ENCODE data around the gene WASHC2C.
"Not testable (repeated sequence)": the region's sequence is repeated elsewhere in the genome, so short reads cannot be mapped to it uniquely, and the experiment has no call there.

Gene WASHC2C

GRCh38 chr10:45763037-45763436 is 36.0 kb downstream of the WASHC2C start:
- not testable (repeated sequence) for DNase-seq (ENCODE audit: low read depth)

- not testable (repeated sequence) for DNase-seq (ENCODE audit: low read depth)
Observed at GRCh38 chr10:45768334-45768733, 41.3 kb downstream of the WASHC2C start.

- not testable (repeated sequence) for DNase-seq (ENCODE audit: low read depth)
Observed at GRCh38 chr10:45771757-45772461, 44.8 kb downstream of the WASHC2C start.

GRCh38 chr10:45786217-45786616 is 59.2 kb downstream of the WASHC2C start:
- not testable (repeated sequence) for DNase-seq (ENCODE audit: low read depth)

GRCh38 chr10:45787212-45787741 is 60.2 kb downstream of the WASHC2C start:
- not testable (repeated sequence) for DNase-seq (ENCODE audit: low read depth)

GRCh38 chr10:45789991-45790390 is 62.9 kb downstream of the WASHC2C start:
- DNase-seq (ENCODE audit: low read depth) = not testable (repeated sequence)

- DNase-seq (ENCODE audit: low read depth) = not testable (repeated sequence)
Observed at GRCh38 chr10:45790694-45791426, 63.8 kb downstream of the WASHC2C start.

GRCh38 chr10:45794761-45795160 is 67.7 kb downstream of the WASHC2C start:
- not testable (repeated sequence) for DNase-seq (ENCODE audit: low read depth)

GRCh38 chr10:45803060-45804010 is 76.3 kb downstream of the WASHC2C start:
- not testable (repeated sequence) for DNase-seq (ENCODE audit: low read depth)

GRCh38 chr10:45804996-45805395 is 77.9 kb downstream of the WASHC2C start:
- DNase-seq (ENCODE audit: low read depth) = not testable (repeated sequence)

- no peak for DNase-seq (ENCODE audit: low read depth)
Observed at GRCh38 chr10:45809837-45810236, 82.8 kb downstream of the WASHC2C start.

- no peak for DNase-seq (ENCODE audit: low read depth)
Observed at GRCh38 chr10:45811075-45811474, 84.0 kb downstream of the WASHC2C start.

GRCh38 chr10:45812959-45813358 is 85.9 kb downstream of the WASHC2C start:
- not testable (repeated sequence) for DNase-seq (ENCODE audit: low read depth)

GRCh38 chr10:45814146-45814545 is 87.1 kb downstream of the WASHC2C start:
- DNase-seq (ENCODE audit: low read depth) = not testable (repeated sequence)

GRCh38 chr10:45817130-45817859 is 90.2 kb downstream of the WASHC2C start:
- DNase-seq (ENCODE audit: low read depth) = no peak

GRCh38 chr10:45817912-45818311 is 90.8 kb downstream of the WASHC2C start:
- no peak for DNase-seq (ENCODE audit: low read depth)

- DNase-seq (ENCODE audit: low read depth) = no peak
Observed at GRCh38 chr10:45819552-45819951, 92.5 kb downstream of the WASHC2C start.

GRCh38 chr10:45820107-45820830 is 93.2 kb downstream of the WASHC2C start:
- DNase-seq (ENCODE audit: low read depth) = not testable (repeated sequence)

- not testable (repeated sequence) for DNase-seq (ENCODE audit: low read depth)
Observed at GRCh38 chr10:45822918-45823317, 95.9 kb downstream of the WASHC2C start.
